ENCODE data around the gene NUDT14.
A peak's percentile ranks its signal among the peaks of the same experiment; 100 is the strongest.

The NUDT14 gene

DNA sequence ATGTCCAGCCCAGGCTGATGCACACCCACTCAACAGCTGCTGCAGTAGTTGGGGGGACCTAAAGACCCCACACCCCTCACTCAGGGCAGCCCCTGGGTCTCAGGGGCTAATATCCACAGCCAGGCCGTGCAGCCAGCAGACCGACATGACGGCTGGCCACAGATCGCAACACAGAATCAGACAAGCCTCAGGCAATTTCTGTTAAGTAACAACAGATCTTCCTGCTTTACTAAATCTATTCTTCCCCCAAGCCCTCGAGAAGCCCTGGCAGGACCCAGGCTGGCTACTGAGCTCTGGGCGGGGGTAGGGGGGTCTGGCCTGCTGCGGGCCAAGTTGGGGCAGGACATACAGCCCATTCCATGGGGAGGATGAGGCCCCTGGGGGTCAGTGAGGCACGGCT, 28.0 kb upstream of the NUDT14 start:
- in situ Hi-C loops (cut with HindIII; ENCODE audit: low pct_unique_long_range_greater_than_20kb, low sequenced_read_pairs), result no loop called here
- no peak for DNase-seq (ENCODE audit: low read depth in 1 of 2, low spot score in 1 of 2)
- no peak for TF ChIP-seq JUND (IDR thresholded peaks at IDR 0.05; ENCODE audit: low read depth)

DNA sequence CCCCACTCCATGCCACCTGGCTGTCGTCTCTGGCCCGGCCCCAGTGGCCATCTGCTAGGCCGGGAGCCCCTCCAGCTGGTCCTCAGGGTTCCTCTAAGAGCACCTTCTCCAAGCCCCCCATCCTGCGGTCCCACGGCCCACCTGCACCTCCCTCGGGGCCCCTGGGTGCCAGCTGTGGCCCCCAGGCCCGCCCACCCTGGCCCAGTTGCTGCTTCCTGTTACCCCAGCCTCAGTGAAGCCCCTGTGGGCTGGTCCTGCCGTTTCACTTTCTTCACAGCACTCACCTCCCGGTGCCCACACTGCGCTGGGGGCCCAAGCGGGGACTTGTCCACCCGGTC, 27.6 kb upstream of the NUDT14 start:
- no peak for DNase-seq (ENCODE audit: low read depth in 1 of 2, low spot score in 1 of 2)
- in situ Hi-C loops (cut with HindIII; ENCODE audit: low pct_unique_long_range_greater_than_20kb, low sequenced_read_pairs), result no loop called here
- TF ChIP-seq JUND (IDR thresholded peaks at IDR 0.05; ENCODE audit: low read depth), result no peak

GRCh38 chr14:105207996-105208737, 27.1 kb upstream of the NUDT14 start:
- DNase-seq (ENCODE audit: low read depth in 1 of 2, low spot score in 1 of 2), result no peak
- in situ Hi-C loops (cut with HindIII; ENCODE audit: low pct_unique_long_range_greater_than_20kb, low sequenced_read_pairs), result no loop called here
- no peak for TF ChIP-seq JUND (IDR thresholded peaks at IDR 0.05; ENCODE audit: low read depth)

- TF ChIP-seq JUND (IDR thresholded peaks at IDR 0.05; ENCODE audit: low read depth), result no peak
- in situ Hi-C loops (cut with HindIII; ENCODE audit: low pct_unique_long_range_greater_than_20kb, low sequenced_read_pairs), result no loop called here
- DNase-seq (ENCODE audit: low read depth in 1 of 2, low spot score in 1 of 2), result no peak
These were observed 26.4 kb upstream of the NUDT14 start for GRCh38 chr14:105207460-105207901.

- in situ Hi-C loops (cut with HindIII; ENCODE audit: low pct_unique_long_range_greater_than_20kb, low sequenced_read_pairs), result no loop called here
- no peak for DNase-seq (ENCODE audit: low read depth in 1 of 2, low spot score in 1 of 2)
- TF ChIP-seq JUND (IDR thresholded peaks at IDR 0.05; ENCODE audit: low read depth), result no peak
These were observed 25.8 kb upstream of the NUDT14 start for GRCh38 chr14:105206873-105207272.

GRCh38 chr14:105205673-105206208, 24.6 kb upstream of the NUDT14 start:
- DNase-seq (ENCODE audit: low read depth in 1 of 2, low spot score in 1 of 2), result no peak
- TF ChIP-seq JUND (IDR thresholded peaks at IDR 0.05; ENCODE audit: low read depth), result no peak
- in situ Hi-C loops (cut with HindIII; ENCODE audit: low pct_unique_long_range_greater_than_20kb, low sequenced_read_pairs), result no loop called here

GRCh38 chr14:105204931-105205672, 24.0 kb upstream of the NUDT14 start:
- no peak for TF ChIP-seq JUND (IDR thresholded peaks at IDR 0.05; ENCODE audit: low read depth)
- no peak for DNase-seq (ENCODE audit: low read depth in 1 of 2, low spot score in 1 of 2)
- in situ Hi-C loops (cut with HindIII; ENCODE audit: low pct_unique_long_range_greater_than_20kb, low sequenced_read_pairs), result no loop called here

- in situ Hi-C loops (cut with HindIII; ENCODE audit: low pct_unique_long_range_greater_than_20kb, low sequenced_read_pairs), result no loop called here
- no peak for TF ChIP-seq JUND (IDR thresholded peaks at IDR 0.05; ENCODE audit: low read depth)
These were observed 23.3 kb upstream of the NUDT14 start for GRCh38 chr14:105204206-105204930.

DNA sequence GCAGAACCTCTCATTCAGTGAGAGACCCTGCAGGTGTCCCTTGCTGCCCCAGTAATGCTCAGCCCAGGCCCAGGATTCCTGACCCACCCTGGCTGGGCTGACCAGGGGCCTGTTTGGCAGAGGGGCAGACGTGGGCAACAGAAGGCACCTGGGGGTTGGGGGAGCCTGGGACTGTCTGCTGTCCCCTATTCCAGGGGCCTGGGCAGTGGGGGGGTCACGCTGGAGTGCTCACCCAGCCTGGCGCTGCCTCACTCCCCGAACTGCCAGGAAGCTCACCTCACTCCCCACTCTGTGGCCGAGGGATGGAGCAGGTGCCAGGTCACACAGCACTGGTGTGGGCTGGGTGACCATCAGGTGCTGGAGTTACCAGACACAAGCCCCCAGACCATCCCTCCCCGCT, 22.6 kb upstream of the NUDT14 start:
- in situ Hi-C loops (cut with HindIII; ENCODE audit: low pct_unique_long_range_greater_than_20kb, low sequenced_read_pairs), result no loop called here
- DNase-seq (ENCODE audit: low read depth in 1 of 2, low spot score in 1 of 2), result no peak
- no peak for TF ChIP-seq JUND (IDR thresholded peaks at IDR 0.05; ENCODE audit: low read depth)

More at GRCh38 chr14:105204206-105204930, 23.3 kb upstream of the NUDT14 start:
- DNase-seq (ENCODE audit: low read depth in 1 of 2, low spot score in 1 of 2), result no peak

- in situ Hi-C loops (cut with HindIII; ENCODE audit: low pct_unique_long_range_greater_than_20kb, low sequenced_read_pairs), result no loop called here
- no peak for TF ChIP-seq JUND (IDR thresholded peaks at IDR 0.05; ENCODE audit: low read depth)
- DNase-seq (ENCODE audit: low read depth in 1 of 2, low spot score in 1 of 2), result peak; percentile 83 to 97
These were observed 22.0 kb upstream of the NUDT14 start for GRCh38 chr14:105203057-105203531.

DNA sequence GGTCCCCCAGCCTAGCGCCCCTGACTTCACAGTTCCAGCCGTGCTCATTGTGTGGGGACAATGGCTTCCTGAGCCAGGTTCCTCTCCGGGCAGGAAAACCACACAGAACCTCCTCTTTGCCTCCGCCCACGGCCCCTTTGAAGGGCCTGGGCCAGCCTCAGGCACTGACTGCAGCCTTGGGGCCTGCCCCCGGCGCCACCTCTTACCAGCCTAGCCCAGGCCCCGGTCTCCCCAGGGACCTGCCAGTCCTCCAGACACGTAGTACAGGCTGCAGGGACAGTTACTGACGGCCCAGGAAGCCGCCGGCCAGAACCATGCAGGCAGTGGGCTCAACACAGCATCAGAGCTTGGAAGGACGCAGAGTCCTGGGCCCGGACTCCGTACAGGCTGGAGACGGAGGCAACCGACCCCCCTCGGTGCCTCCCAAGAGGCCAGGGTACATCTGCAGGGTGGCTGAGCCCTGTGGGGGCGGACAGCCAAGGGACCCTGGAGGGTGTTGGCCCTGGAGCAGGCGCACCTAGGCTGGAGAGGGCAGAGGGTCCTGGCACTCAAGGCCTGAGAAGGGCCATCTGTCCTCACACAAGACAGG, 20.9 kb upstream of the NUDT14 start:
- TF ChIP-seq JUND (IDR thresholded peaks at IDR 0.05; ENCODE audit: low read depth), result no peak
- in situ Hi-C loops (cut with HindIII; ENCODE audit: low pct_unique_long_range_greater_than_20kb, low sequenced_read_pairs), result no loop called here
- DNase-seq (ENCODE audit: low read depth in 1 of 2, low spot score in 1 of 2), result no peak

All from T47D (cell line).